HG03135 (cell line): ENCODE results near the gene RUFY2.
"Not testable (repeated sequence)": the region's sequence is repeated elsewhere in the genome, so short reads cannot be mapped to it uniquely, and the experiment has no call there.

ENCODE experiments used
- ATAC-seq: cut with Tn5 transposase; IDR thresholded peaks from one replicate; pipeline ENCODE4 v1.9.1; 2021; ENCODE audit warnings: mild to moderate bottlenecking, moderate library complexity; ENCODE audit not compliant: unreplicated experiment

RUFY2 gene

DNA sequence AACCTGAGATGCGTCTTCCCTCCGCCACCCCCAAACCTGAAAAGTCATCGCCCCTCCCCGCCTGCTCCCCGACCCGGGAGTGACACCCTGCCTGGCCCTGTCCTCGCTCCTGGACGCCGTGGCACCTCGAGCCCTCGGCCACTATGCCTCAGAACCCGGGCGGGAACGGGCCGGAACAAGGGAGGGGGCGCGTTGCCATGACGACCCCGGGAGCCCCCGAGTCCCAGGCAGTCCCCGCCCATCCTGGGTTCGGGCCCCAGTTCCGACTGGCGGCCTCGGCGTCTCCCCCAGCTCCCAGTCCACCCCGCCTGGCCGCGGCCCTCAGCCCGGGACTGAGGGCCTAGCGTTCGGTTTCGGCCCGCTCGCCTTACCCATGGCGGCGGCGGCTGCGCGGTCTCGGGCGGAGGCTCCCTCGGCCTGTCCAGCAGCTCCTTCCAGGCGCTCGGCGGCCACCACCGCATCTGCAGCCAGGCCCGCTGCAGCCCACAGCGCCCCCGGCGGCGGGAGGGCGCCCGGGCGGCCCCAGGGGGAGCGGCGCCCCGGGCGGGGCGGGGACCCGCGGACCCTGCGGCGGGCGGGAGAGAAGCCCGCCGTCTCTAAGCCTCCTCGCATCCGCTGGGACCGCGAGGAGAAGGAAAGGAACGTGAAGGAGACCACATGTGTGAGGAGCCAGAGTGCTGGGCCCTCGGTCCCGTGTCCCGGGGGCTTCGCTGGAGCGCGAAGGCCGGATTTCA lies at the start of gene RUFY2:
RUFY2 (minus strand) TSS at position 463 of the 734 bp plus-strand sequence; CDS start at position 375, 88 bp downstream.
- ATAC-seq, result peak; percentile 93

DNA sequence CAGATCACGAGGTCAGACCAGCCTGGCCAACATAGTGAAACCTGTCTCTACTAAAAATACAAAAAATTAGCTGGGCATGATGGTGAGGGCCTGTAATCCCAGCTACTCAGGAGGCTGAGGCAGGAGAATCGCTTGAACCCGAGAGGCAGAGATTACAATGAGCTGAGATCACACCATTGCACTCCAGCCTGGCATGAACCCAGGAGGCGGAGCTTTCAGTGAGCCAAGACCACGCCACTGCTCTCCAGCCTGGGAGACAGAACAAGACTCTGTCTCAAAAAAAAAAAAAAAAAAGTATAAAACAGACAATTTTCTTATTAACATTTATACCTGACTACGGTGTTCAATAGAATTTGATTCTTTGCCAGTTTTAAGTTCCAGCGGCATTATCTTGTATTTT lies 42.6 kb upstream of the RUFY2 start:
- ATAC-seq, result not testable (repeated sequence)

- ATAC-seq, result no peak
Observed at GRCh38 chr10:68446179-68446578, 39.1 kb upstream of the RUFY2 start.

DNA sequence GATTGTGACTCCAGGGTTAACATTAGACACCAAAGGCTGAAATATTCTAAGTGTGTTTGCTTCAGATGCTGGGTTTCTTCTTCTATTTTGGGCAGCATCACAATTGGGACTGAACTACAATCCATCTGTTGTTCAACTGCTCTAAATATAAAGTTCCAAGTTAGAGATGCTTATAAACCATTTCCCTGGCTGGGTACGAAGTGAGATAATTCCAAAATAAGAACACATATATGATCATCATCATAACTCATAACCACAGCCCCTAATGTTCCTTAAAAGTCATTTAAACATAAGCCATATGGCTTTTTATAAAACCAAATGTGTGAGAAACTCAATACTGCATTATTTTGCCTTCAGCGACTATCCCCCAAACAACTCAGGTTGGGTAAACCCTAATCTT lies 35.9 kb upstream of the RUFY2 start:
- ATAC-seq, result no peak

GRCh38 chr10:68440898-68441297 lies 33.8 kb upstream of the RUFY2 start:
- ATAC-seq, result no peak

GRCh38 chr10:68435803-68436202 lies 28.7 kb upstream of the RUFY2 start:
- ATAC-seq, result no peak

DNA sequence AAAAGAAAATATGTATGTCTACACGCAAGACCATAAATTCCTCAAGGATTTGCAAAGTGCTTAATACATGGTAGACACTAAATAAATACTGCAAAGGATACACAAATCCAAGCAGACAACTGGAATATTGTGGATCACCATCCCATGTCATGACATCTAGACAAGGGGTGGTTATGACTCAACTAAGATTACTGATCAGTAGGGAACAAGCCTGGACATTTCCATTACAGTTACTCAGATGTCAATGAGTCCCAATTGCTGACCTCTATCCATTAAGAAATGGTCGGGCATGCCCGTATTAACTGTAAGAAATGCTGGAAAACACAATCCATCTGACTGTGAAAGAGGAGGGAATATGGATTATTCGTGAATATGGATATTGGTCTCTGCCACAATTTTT lies 27.6 kb upstream of the RUFY2 start:
- no peak for ATAC-seq

DNA sequence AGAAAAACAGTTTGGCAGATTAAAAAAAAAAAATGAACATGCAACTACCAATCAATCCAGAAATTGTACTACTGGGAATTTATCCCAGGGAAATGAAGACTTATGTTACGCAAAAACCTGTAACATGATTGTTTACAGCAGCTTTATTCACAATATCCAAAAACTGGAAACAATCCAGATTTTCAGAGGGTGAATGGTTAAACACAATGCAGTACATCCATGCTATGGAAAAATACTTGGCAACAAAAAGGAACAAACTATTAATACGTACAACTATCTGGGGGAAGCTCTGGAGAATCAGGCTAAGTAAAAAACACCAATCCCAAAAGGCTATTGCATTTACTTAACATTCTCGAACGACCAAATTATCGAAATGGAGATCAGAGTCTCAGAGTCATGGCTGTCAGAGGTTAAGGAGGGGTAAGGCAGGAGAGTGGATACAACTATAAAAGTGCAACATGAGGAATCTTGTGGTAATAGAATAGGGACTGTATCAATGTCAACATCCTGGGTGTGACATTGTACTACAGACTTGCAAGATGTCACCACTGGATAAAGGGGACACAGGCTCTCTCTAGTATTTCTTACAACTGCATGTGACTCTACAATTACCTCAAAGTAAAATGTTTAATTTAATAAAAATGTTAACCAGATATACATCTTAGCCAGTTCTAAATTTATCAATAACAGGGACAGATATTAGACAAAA lies 21.5 kb upstream of the RUFY2 start:
- no peak for ATAC-seq

DNA sequence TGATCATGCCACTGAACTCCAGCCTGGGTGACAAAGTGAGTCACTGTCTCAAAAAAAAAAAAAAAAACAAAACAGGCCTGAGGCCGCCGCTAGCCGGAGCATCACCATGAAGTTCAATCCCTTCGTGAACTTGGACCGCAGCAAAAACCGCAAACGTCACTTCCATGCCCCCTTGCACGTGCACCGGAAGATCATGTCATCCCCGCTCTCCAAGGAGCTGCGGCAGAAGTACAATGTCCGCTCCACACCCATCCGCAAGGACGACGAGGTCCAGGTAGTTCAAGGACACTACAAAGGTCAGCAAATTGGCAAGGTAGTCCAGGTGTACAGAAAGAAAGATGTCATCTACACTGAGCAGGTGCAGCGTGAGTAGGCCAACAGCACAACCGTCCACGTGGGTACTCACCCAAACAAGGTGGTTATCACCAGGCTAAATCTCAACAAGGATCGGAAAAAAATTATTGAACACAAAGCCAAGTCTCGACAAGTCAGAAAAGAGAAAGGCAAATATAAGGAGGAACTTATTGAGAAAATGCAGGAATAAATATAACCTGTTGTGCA lies 17.5 kb upstream of the RUFY2 start:
- no peak for ATAC-seq

- ATAC-seq, result no peak
Observed at GRCh38 chr10:68423522-68423921, 16.4 kb upstream of the RUFY2 start.

- ATAC-seq, result no peak
Observed at GRCh38 chr10:68419376-68419775, 12.3 kb upstream of the RUFY2 start.

- ATAC-seq, result no peak
Observed at GRCh38 chr10:68408898-68409518, 1.9 kb upstream of the RUFY2 start.

DNA sequence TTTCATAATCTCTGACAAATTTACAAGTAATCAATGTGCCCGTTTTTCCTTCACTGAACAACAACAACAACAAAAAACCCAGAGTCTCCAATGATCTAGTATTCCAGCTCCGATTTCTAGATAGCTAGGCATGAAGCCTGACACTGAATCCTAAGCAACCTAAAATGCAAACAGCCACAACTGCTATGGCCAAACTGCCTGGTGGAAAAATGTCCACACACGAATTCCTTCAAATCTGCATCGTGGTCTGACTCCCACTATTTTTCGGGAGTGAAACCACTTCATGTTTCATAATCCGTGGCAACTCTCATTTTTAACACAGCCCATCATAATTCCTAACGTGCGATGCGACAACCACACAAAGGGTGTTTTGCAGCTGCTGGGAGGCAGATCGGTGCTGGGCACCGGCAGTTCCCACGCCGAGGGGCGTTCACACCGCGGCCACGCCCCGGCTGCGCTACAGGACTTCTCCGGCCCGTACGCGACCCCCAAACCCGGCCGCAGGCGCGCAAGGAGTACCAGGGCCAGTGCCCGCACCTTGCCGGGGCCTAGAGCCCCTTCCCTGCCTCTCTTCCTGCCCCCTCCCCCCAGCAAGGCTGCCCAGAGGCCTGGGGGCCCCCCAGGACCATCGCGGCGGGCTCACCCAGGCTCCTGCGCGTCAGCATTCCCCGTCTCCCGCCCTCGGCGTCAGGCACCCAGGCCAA lies 814 bp downstream of the RUFY2 start:
- peak; percentile 39 for ATAC-seq

DNA sequence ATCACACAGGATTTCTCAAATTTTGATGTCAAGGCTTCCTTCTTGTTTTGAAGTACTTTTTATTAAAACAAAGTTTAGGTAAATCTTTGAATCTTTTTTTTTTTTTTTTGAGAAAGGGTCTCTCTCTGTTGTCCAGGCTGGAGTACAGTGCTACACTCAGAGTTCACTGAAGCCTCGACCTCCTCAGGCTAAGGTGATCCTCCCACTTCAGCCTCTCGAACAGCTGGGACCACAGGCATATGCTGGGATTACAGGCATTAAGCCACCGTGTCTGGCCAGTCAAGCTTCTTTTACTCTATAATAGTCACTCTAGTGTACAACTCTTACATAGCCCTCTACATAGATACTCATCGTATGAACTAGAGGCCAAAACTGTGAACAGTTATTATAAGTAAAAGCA lies 3.4 kb downstream of the RUFY2 start:
- no peak for ATAC-seq

- ATAC-seq, result no peak
Observed at GRCh38 chr10:68402276-68402675, 4.8 kb downstream of the RUFY2 start.

GRCh38 chr10:68397005-68397404 lies 10.1 kb downstream of the RUFY2 start:
- no peak for ATAC-seq

DNA sequence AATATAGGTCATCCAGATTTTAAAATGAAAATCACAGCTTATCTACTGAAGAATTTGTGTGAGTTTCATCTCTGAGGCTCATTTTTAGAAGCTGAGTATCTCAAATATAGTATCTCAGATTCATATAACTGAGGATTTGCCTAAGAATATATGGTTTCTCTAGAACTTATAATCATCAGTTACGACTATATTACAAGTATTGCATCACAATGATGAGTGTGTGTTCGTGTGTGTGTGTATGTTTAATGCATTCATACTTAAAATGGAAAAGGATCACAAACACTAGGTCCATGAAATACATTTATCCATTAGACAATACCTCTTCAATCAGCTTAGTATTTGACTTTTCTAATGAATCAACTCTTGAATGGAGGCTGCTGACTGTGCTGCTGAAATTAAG lies 21.3 kb downstream of the RUFY2 start:
- no peak for ATAC-seq

- ATAC-seq, result no peak
Observed at GRCh38 chr10:68371604-68372003, 35.5 kb downstream of the RUFY2 start.

DNA sequence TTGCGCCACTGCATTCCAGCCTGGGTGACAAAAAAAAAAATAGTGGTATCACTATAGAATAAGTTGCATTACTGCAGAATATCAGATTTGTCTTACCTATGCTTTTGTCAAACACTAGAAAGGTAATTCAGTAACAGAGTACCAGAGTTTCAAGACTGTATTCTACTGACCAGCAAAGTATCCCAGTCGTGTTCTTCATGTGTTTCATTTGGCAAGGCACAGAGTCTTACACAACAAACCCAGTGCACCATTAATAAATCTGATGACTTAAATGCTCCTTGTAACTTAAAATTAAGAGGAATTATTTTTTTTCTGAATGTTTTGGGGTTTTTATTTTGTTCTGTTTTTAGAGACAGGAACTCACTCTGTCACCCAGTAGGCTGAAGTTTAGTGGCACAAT lies 40.0 kb downstream of the RUFY2 start:
- ATAC-seq, result no peak

DNA sequence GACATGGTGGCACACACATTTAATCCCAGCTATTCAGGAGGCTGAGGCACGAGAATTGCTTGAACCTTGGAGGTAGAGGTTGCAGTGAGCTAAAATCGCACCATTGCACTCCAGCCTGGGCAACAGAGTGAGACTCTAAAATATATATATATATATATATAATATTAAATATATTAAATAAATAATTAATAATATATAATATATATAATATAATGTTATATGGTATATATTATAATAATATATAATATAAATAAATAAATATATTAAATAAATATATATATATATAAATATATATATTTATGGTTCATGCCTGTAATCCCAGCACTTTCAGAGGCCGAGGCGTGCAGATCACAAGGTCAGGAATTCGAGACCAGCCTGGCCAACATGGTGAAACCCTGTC lies 40.5 kb downstream of the RUFY2 start:
- ATAC-seq, result no peak

DNA sequence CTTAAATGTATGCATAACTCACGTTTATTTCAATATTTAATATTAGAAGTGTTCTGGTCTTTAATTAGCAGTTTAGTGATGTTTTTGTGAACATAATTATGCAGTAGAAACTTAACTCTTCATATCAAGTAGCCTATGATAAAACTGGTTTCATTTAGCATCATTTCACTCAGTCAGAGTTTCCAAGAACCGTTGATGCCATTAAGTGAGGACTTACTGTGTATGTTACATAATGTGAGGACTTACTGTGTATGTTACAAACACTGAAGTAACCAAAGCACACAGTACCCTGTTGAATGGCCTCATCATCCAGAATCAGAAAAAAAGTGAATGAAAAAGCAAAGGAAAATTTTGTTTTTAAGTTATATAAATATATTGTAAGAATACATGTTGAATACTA lies 41.5 kb downstream of the RUFY2 start:
- no peak for ATAC-seq
